A549 (cell line): ENCODE results near the gene KRT13.

Experiments used
- EP300 ChIP-seq, 2 experiments: fragments of >200 bp; sonication (Bioruptor Twin); formaldehyde crosslinking; IDR thresholded peaks; 2 replicates in 1 of 2; 3 replicates in 1 of 2; pipeline ENCODE4 v1.6.1; 2016 to 2017
- HDAC2 ChIP-seq: fragments of 200-600 bp; sonication (generic); IDR thresholded peaks from 2 replicates; pipeline ENCODE4 v1.6.1; 2016
- HOXB5 ChIP-seq: fragments of 250-450 bp; sonication (Bioruptor Pico); IDR thresholded peaks from 2 replicates; pipeline ENCODE4 v1.5.0; 2020; ENCODE audit warnings: mild to moderate bottlenecking, moderate library complexity
- JUNB ChIP-seq: fragments of >200 bp; sonication (Bioruptor Twin); formaldehyde crosslinking; IDR thresholded peaks from 2 replicates; pipeline ENCODE4 v1.6.1; 2016
- MAZ ChIP-seq: fragments of 150-350 bp; IDR thresholded peaks from 2 replicates; pipeline ENCODE4 v1.6.1; 2014; ENCODE audit warnings: antibody characterized with exemption, low read depth, low read length, borderline replicate concordance
- MYC ChIP-seq: IDR thresholded peaks from 2 replicates; pipeline ENCODE4 v1.6.1; 2012; ENCODE audit warnings: mild to moderate bottlenecking, inconsistent platforms, low read length, improper control_type of control experiment, borderline replicate concordance
- POLR2A ChIP-seq: IDR thresholded peaks from 2 replicates; pipeline ENCODE4 v1.6.1; 2012; ENCODE audit warnings: mild to moderate bottlenecking, low read length
- RCOR1 ChIP-seq: fragments of 150-350 bp; IDR thresholded peaks from 2 replicates; pipeline ENCODE4 v1.6.1; 2014; ENCODE audit warnings: antibody characterized with exemption, low read length, low read depth
- ZC3H11A ChIP-seq: fragments of 450-650 bp; IDR thresholded peaks from 2 replicates; pipeline ENCODE4 v1.6.1; 2014; ENCODE audit warnings: antibody characterized with exemption, mild to moderate bottlenecking
- TF ChIP-seq, protein P1 (sequence below): fragments of >200 bp; sonication (Bioruptor Twin); formaldehyde crosslinking; IDR thresholded peaks from 3 replicates; pipeline ENCODE4 v1.5.1; 2016

DNA sequence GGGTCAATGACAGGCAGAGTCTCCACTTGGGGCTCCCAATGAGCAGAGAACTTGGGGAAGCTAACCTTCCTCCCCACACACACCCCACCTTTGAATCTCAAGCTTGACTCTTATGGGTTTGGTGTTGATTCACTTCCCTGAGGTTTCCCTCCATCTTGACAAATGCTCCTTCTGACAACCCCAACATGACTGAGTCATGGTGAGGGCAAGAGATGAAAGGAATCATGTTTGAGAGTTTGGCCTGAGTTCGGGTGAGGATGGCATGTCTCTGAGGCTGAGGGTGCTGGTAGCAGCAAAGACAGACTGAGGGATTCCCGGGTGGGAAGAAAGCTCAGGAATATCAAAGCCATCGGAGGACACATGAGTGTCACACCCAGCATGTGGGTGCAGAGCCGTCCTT lies 47.8 kb upstream of the KRT13 start:
- no peak for TF ChIP-seq HDAC2
- TF ChIP-seq, protein P1, sequence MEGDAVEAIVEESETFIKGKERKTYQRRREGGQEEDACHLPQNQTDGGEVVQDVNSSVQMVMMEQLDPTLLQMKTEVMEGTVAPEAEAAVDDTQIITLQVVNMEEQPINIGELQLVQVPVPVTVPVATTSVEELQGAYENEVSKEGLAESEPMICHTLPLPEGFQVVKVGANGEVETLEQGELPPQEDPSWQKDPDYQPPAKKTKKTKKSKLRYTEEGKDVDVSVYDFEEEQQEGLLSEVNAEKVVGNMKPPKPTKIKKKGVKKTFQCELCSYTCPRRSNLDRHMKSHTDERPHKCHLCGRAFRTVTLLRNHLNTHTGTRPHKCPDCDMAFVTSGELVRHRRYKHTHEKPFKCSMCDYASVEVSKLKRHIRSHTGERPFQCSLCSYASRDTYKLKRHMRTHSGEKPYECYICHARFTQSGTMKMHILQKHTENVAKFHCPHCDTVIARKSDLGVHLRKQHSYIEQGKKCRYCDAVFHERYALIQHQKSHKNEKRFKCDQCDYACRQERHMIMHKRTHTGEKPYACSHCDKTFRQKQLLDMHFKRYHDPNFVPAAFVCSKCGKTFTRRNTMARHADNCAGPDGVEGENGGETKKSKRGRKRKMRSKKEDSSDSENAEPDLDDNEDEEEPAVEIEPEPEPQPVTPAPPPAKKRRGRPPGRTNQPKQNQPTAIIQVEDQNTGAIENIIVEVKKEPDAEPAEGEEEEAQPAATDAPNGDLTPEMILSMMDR: no peak
- TF ChIP-seq JUNB: no peak
- TF ChIP-seq ZC3H11A: no peak
- TF ChIP-seq MYC: no peak
- TF ChIP-seq RCOR1: no peak
- no peak for TF ChIP-seq POLR2A
- no peak for TF ChIP-seq HOXB5 (CRISPR knock-in tag)
- no peak for TF ChIP-seq EP300 (IDR thresholded peaks at IDR 0.05)
- no peak for TF ChIP-seq MAZ
